ENCODE data around the gene LTBP3.

DNA sequence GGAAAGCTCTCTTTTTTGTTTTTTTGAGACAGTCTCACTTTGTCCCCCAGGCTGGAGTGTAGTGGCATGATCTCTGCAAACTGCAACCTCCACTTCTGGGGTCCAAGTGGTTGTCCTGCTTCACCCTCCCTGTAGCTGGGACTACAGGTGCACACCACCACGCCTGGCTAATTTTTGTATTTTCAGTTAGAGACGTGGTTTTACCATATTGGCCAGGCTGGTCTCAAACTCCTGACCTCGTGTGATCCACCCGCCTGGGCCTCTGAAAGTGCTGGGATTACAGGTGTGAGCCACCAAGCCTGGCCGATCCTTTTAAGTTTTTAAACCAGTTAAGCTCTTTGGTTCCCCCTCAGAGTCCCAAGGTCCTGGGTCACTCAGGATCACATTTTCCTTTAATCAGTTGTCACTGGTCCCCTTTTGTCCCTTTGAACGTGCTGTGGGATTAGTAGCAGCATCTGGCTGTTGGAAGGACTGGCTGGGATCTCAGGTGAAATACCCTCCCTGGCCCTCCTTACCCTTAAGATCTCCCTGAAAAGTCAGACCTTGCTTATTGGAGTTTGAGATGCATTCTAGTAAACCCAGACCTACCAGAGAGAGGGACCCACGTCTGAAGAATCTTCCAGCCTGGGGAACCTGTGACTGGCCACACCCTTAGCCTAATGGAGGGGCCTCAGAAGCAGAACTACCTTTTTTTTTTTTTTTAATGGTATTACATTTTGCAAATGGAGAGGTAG is 51.2 kb downstream of the LTBP3 start:
- TF ChIP-seq SUZ12 (IDR thresholded peaks at IDR 0.05; ENCODE audit: extremely low read depth, insufficient read depth, insufficient read length) (no peak), ZNF274 (IDR thresholded peaks at IDR 0.05; ENCODE audit: low read depth, low read length) (no peak), YY1 (IDR thresholded peaks at IDR 0.05; ENCODE audit: insufficient read depth, insufficient read length) (no peak)

Measured in NT2/D1 (cell line).